Posterior vena cava (tissue), 2 donors: ENCODE measurements around the gene TM4SF20. TPM values are rescaled to one million over a fixed set of nuclear protein-coding genes. Genes with fewer than 3 reads are reported as not detected.
A peak's percentile ranks its signal among the peaks of the same experiment; 100 is the strongest.

Experiments
- DNase-seq: peaks from one replicate; pipeline ENCODE4 v3.0.0-alpha.2; 2020; ENCODE audit warnings: low spot score
- intact Hi-C, 2 donors: fragments of 100-400 bp; cut with DNase I; formaldehyde crosslinking; loops; one replicate each; pipeline versions ENCODE4 v1.14.1 to v1.14.2; 2022 to 2023
- total RNA-seq, 2 donors: library from RNA; stranded (reverse); fragmentation: NEBNext Ultra II Directional; extraction: Animal tissue kit (Norgen Biotek cat#: 25700); gene quantifications; one replicate each; pipeline ENCODE4 v1.2.1, GENCODE V29; 2021
- donor health status: DM: yes; HTN: yes; CAD: no.
- donor health status: DM: yes; HTN: yes; CAD: no.

TM4SF20 gene
- total RNA-seq, 2 donors from 2014 or later: 0.10 TPM; not detected in 1

DNA sequence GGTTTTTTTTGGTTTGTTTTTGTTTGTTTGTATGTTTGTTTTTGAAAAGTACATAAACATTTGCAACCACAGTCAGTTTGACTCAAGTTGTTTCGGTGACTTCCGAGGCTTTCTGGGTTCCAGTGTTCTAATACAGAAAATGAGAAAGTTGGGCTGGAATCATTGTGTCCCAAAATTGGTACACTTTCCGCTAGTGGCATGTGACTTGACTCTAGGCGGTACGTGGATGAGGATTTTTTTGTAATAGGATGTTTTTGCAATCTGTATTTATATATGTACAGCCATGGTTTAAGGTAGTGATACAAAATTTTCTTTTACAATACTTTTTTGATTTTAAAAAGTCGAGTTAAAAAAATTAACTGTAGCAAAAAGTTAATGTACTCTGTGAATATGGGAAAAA lies 52.3 kb downstream of the TM4SF20 start:
- DNase-seq: no peak
- intact Hi-C loops: no loop called here

DNA sequence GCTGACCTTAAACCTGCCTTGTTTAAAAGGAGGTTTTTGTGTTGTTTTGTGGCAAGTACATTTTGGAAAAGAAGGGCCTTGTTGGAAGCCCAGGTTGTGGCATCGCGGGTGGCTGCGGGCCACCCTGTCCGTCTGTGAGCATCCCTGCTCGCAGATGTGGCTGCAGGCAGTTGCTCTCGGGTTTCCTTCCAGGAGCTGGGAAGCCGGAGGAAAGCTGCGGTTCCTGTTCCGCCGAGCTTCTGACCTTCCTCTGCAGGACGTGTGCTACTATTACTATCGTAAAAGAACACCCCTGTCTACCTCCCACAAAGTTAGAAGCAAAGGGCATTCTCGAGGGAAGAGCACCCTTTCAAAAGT lies 53.3 kb downstream of the TM4SF20 start:
- DNase-seq: peak; percentile 83
- intact Hi-C loops: no loop called here

- intact Hi-C loops: no loop called here
- peak; percentile 99 for DNase-seq
Measured at GRCh38 chr2:227324995-227325838, 53.9 kb downstream of the TM4SF20 start, which contains the start of gene MFF. MFF (plus strand) TSS chr2:227325251; CDS start chr2:227330666, 5,415 bp downstream.

DNA sequence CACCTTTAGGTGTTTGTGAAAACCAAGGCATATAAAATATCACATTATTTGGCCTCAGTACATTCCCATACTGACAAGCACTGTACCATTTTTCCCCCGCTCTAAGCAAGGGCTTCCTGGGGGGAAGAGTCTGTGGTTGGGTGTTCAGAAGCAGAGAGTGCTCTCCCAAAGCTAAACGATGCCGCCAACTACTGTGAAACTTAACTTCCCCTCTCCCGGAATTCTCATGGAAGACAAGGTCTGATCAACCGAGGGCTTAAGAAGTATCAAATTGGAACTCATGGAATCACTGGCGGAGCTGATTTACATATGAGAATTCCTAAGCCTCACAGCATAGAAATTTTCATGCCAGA lies 54.5 kb downstream of the TM4SF20 start:
- no peak for DNase-seq
- intact Hi-C loops: no loop called here

GRCh38 chr2:227323818-227324217 lies 55.3 kb downstream of the TM4SF20 start:
- no peak for DNase-seq
- intact Hi-C loops: no loop called here

GRCh38 chr2:227322530-227323205 lies 56.4 kb downstream of the TM4SF20 start:
- no peak for DNase-seq
- intact Hi-C loops: no loop called here

DNA sequence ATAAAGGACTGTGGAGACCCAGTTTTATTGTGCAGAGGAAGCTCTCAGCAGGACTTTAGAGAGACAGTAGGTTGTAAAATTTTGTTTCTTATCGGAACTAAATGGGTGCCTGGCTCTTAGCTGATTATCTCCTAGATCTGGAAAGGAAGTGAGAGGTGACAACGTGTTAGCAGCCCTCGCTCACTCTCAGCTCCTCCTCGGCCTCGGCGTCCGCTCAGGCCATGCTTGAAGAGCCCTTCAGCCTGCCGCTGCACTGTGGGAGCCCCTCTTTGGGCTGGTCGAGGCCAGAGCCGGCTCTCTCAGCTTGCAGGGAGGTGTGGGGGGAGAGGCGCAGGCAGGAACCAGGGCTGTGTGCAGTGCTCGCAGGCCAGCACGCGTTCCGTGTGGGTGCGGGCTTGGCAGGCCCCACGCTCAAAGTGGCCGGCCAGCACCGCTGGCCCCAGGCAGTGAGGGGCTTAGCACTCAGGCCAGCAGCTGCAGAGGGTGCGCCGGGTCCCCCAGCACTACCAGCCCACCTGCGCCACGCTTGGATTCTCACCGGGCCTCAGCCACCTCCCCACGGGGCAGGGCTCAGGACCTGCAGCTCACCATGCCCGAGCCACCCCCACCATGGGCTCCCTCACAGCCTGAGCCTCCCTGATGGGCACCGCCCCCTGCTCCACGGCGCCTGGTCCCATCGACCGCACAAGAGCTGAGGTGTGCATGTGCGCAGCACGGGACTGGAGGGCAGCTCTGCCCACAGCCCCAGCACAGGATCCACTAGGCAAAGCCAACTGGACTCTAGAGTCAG lies 58.6 kb downstream of the TM4SF20 start:
- no peak for DNase-seq
- intact Hi-C loops: no loop called here

DNA sequence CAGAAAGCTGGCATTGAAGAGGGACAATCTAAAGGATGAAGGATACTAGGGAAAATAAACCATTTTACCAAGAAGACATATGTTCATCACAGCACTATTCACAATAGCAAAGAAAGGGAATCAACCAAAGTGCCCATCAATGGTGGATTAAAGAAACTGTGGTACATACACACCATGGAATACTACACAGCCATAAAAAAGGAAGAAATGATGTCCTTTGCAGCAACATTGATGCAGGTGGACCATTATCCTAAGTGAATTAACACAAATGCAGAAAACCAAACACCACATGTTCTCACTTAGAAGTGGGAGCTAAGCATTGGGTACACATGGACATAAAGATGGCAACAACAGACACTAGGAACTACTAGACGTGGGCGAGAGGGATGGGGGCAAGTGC lies 61.3 kb downstream of the TM4SF20 start:
- DNase-seq: no peak
- intact Hi-C loops: no loop called here

DNA sequence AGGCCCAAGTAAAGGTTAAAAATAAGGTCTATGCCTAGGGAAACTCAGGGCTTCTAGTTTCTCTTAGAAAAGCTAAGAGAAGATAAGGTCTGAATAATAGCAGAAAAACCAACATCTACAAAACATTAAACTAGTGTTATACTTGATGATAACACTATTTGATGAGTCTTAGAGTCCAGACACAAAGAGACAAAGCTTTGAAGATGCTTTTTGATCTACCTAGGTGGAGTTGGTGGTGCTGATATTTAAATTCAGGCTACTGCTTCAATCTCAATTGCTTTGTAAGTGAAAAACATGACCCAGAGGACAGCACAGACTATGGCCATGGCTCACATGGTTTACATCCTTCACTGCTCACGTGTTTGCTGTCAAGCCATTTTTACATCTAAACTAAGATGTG lies 65.8 kb downstream of the TM4SF20 start:
- intact Hi-C loops: no loop called here

DNA sequence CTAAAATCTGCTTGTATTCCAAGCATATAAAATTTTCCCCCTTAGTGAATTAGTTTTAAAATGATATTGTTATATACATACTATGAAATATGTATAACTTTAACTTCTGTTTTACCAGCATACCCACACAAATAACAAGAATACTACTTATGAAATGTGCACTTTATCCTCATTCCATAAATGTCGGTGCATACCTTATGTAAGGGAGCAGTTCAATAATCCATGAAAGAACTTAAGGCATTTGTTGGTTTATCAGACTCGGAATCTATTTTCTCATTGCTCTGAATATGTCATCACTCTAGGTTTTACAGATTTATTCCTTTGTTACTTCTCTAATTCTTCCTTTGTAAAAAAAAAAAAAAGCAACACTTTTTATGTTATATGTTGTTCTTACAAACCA lies 66.5 kb downstream of the TM4SF20 start:
- no peak for DNase-seq
- intact Hi-C loops: no loop called here

More for the DNA sequence above, 65.8 kb downstream of the TM4SF20 start:
- no peak for DNase-seq

Other genes with a start within 250 kb of the TM4SF20 start
- 1 to 10 TPM in 1 of 2 donors, under 1 TPM in 1; 0.93 to 3.0 TPM for gene COL4A4, start 215.1 kb downstream of the TM4SF20 start, total RNA-seq
- under 1 TPM; 0.42 to 0.76 TPM for gene COL4A3, start 214.7 kb downstream of the TM4SF20 start, total RNA-seq
- 10 to 100 TPM; 52.2 to 55.2 TPM for gene MFF, start 54.1 kb downstream of the TM4SF20 start, total RNA-seq
- not detected for gene SCYGR1, start 8.6 kb upstream of the TM4SF20 start, total RNA-seq
- gene AGFG1, start 92.8 kb upstream of the TM4SF20 start, total RNA-seq: 10 to 100 TPM; 82.8 to 85.5 TPM
- not detected for gene SCYGR2, start 219.6 kb upstream of the TM4SF20 start, total RNA-seq
- gene SCYGR3, start 235.5 kb upstream of the TM4SF20 start, total RNA-seq: not detected
- not detected for gene SCYGR4, start 238.2 kb upstream of the TM4SF20 start, total RNA-seq